ENCODE measurements around the gene NKX1-1. TPM values are rescaled to one million over a fixed set of nuclear protein-coding genes. Genes with fewer than 3 reads are reported as not detected.

The NKX1-1 gene
- total RNA-seq, 1 donor from 2014 or later = not detected

- peaks cover 12% of the 10 kb centered on the region for H3K27me3 Mint-ChIP-seq (ENCODE audit: low read depth)
- H3K4me1 Mint-ChIP-seq = no peaks in the 10 kb centered on the region
- peaks cover 16% of the 10 kb centered on the region for H3K36me3 Mint-ChIP-seq (ENCODE audit: low read depth)
- TF ChIP-seq CTCF (conservative IDR thresholded peaks at IDR 0.05) = no peak
- H3K4me3 Mint-ChIP-seq = no peak overlapping the region
- no peak for DNase-seq (ENCODE audit: low read depth, low spot score)
- no peak overlapping the region for H3K27ac Mint-ChIP-seq (ENCODE audit: unreplicated experiment)
- peaks cover 21% of the 10 kb centered on the region for H3K9me3 Mint-ChIP-seq
These were observed 43.8 kb upstream of the NKX1-1 start for GRCh38 chr4:1449833-1450741.

GRCh38 chr4:1449475-1449832 is 43.2 kb upstream of the NKX1-1 start:
- Mint-ChIP-seq H3K4me1 (no peaks in the 10 kb centered on the region), H3K27ac (ENCODE audit: unreplicated experiment) (no peak overlapping the region), H3K9me3 (peaks cover 21% of the 10 kb centered on the region), H3K36me3 (ENCODE audit: low read depth) (peaks cover 16% of the 10 kb centered on the region), H3K4me3 (no peak overlapping the region), H3K27me3 (ENCODE audit: low read depth) (peaks cover 10% of the 10 kb centered on the region)
- TF ChIP-seq CTCF (conservative IDR thresholded peaks at IDR 0.05) = no peak
- no peak for DNase-seq (ENCODE audit: low read depth, low spot score)

- peaks cover 12% of the 10 kb centered on the region for H3K27me3 Mint-ChIP-seq (ENCODE audit: low read depth)
- H3K9me3 Mint-ChIP-seq = peaks cover 18% of the 10 kb centered on the region
- H3K36me3 Mint-ChIP-seq (ENCODE audit: low read depth) = peaks cover 16% of the 10 kb centered on the region
- no peak for TF ChIP-seq CTCF (conservative IDR thresholded peaks at IDR 0.05)
- H3K4me3 Mint-ChIP-seq = no peak overlapping the region
- no peak overlapping the region for H3K27ac Mint-ChIP-seq (ENCODE audit: unreplicated experiment)
- no peak for DNase-seq (ENCODE audit: low read depth, low spot score)
- H3K4me1 Mint-ChIP-seq = no peaks in the 10 kb centered on the region
These were observed 42.6 kb upstream of the NKX1-1 start for GRCh38 chr4:1448589-1449420.

GRCh38 chr4:1447676-1448588 is 41.7 kb upstream of the NKX1-1 start:
- no peak overlapping the region for H3K4me3 Mint-ChIP-seq

More at GRCh38 chr4:1447676-1448588, 41.7 kb upstream of the NKX1-1 start:
- TF ChIP-seq CTCF (conservative IDR thresholded peaks at IDR 0.05) = no peak
- DNase-seq (ENCODE audit: low read depth, low spot score) = no peak
- no peak overlapping the region for H3K27ac Mint-ChIP-seq (ENCODE audit: unreplicated experiment)
- H3K9me3 Mint-ChIP-seq = peaks cover 9% of the 10 kb centered on the region
- H3K4me1 Mint-ChIP-seq = no peaks in the 10 kb centered on the region
- H3K36me3 Mint-ChIP-seq (ENCODE audit: low read depth) = peaks cover 7% of the 10 kb centered on the region
- H3K27me3 Mint-ChIP-seq (ENCODE audit: low read depth) = peaks cover 14% of the 10 kb centered on the region

All from neural crest cell (in vitro differentiated cells).